Left lung (tissue), 10 donors: ENCODE measurements around the gene CGN. TPM values are rescaled to one million over a fixed set of nuclear protein-coding genes. Genes with fewer than 3 reads are reported as not detected.

Experiments used
- ATAC-seq: fragments of 200-7000 bp; cut with Tn5 transposase; one replicate; pipeline ENCODE4 v1.9.1; 2020; ENCODE audit warnings: moderate library complexity
- DNase-seq, 4 donors: peaks; one replicate each; pipeline ENCODE4 v3.0.0-alpha.2; 2013 to 2020
- H3K27ac ChIP-seq, 2 donors: fragments of 200-600 bp; sonication (generic) in 1 of 2; one replicate each; pipeline versions ENCODE4 v1.5.0 to v1.8.0; 2020 to 2021
- H3K27me3 ChIP-seq, 2 donors: fragments of 200-600 bp; sonication (generic) in 1 of 2; one replicate each; pipeline versions ENCODE4 v1.5.0 to v1.8.0; 2020 to 2021
- H3K36me3 ChIP-seq, 2 donors: fragments of 200-600 bp; sonication (generic) in 1 of 2; one replicate each; pipeline versions ENCODE4 v1.5.0 to v1.8.0; 2020 to 2021
- H3K4me1 ChIP-seq, 2 donors: fragments of 200-600 bp; one replicate each; pipeline ENCODE4 v1.8.0; 2021
- H3K4me3 ChIP-seq, 2 donors: fragments of 200-600 bp; sonication (generic) in 1 of 2; one replicate each; pipeline versions ENCODE4 v1.5.0 to v1.8.0; 2020 to 2021; ENCODE audit warnings: mild to moderate bottlenecking in 1 of 2
- H3K9me3 ChIP-seq, 2 donors: fragments of 200-600 bp; sonication (generic) in 1 of 2; one replicate each; pipeline versions ENCODE4 v1.5.0 to v1.8.0; 2020 to 2021
- CTCF ChIP-seq, 2 donors: fragments of 200-600 bp; sonication (generic) in 1 of 2; IDR thresholded peaks; one replicate each; pipeline versions ENCODE4 v1.5.0 to v1.8.0; 2021; ENCODE audit warnings: antibody characterized with exemption in 2 of 2
- intact Hi-C, 2 donors: fragments of 100-400 bp; cut with DNase I; formaldehyde crosslinking; loops; one replicate each; pipeline versions ENCODE4 v1.11.2 to v1.14.2; 2022
- polyA plus RNA-seq, 6 donors: library from polyadenylated mRNA; unstranded; fragments of 120-200 nt; gene quantifications; one replicate each; pipeline ENCODE4 v1.2.1, GENCODE V29; 2013; ENCODE audit not compliant: insufficient read length in 6 of 6
- total RNA-seq, 2 donors: library from RNA; stranded (reverse); fragmentation: NEBNext Ultra II Directional; extraction: Animal tissue kit (Norgen Biotek cat#: 25700); gene quantifications; one replicate each; pipeline ENCODE4 v1.2.1, GENCODE V29; 2021
- donor health status: DM: no; HTN: yes; CAD: no.
- donor health status: DM: no; HTN: no; CAD: no.

The CGN gene
- total and polyA plus RNA-seq, 8 donors: 32.8 to 83.0 (median 47.9) TPM

- no peak for TF ChIP-seq CTCF (IDR thresholded peaks at IDR 0.05)
- Histone ChIP-seq H3K9me3 (no peaks in the 10 kb centered on the region), H3K4me3 (no peak overlapping the region), H3K4me1 (no peaks in the 10 kb centered on the region), H3K27ac (no peak overlapping the region), H3K36me3 (peaks cover 0 to 23% of the 10 kb centered on the region in 2 donors), H3K27me3 (no peaks in the 10 kb centered on the region)
- ATAC-seq: no peak
- DNase-seq: no peak
- intact Hi-C loops: no loop called here
Measured at GRCh38 chr1:151568626-151569088, 57.5 kb downstream of the CGN start.

- H3K27ac ChIP-seq: no peak overlapping the region
- DNase-seq: no peak
- no peak for ATAC-seq
- H3K36me3 ChIP-seq: peaks cover 0 to 18% of the 10 kb centered on the region in 2 donors
- TF ChIP-seq CTCF (IDR thresholded peaks at IDR 0.05): no peak
- H3K9me3 ChIP-seq: no peaks in the 10 kb centered on the region
- no peaks in the 10 kb centered on the region for H3K27me3 ChIP-seq
- intact Hi-C loops: no loop called here
- H3K4me3 ChIP-seq: no peak overlapping the region
- no peaks in the 10 kb centered on the region for H3K4me1 ChIP-seq
Measured at GRCh38 chr1:151570819-151571218, 59.6 kb downstream of the CGN start.

- ATAC-seq (peak; percentile 69), DNase-seq (no peak)
- Histone ChIP-seq H3K36me3 (peaks cover 0 to 21% of the 10 kb centered on the region in 2 donors), H3K4me1 (no peaks in the 10 kb centered on the region), H3K4me3 (no peak overlapping the region), H3K27ac (no peak overlapping the region), H3K9me3 (no peaks in the 10 kb centered on the region), H3K27me3 (no peaks in the 10 kb centered on the region)
- no peak for TF ChIP-seq CTCF (IDR thresholded peaks at IDR 0.05)
- intact Hi-C loops: no loop called here
Measured at GRCh38 chr1:151574575-151575529, 63.7 kb downstream of the CGN start.

GRCh38 chr1:151577173-151577572, 66.0 kb downstream of the CGN start:
- DNase-seq (no peak), ATAC-seq (no peak)
- no peak for TF ChIP-seq CTCF (IDR thresholded peaks at IDR 0.05)
- no peak overlapping the region for H3K27ac ChIP-seq
- no peaks in the 10 kb centered on the region for H3K27me3 ChIP-seq
- peaks cover 0 to 25% of the 10 kb centered on the region in 2 donors for H3K36me3 ChIP-seq
- intact Hi-C loops: no loop called here
- no peaks in the 10 kb centered on the region for H3K4me1 ChIP-seq
- H3K4me3 ChIP-seq: no peak overlapping the region
- H3K9me3 ChIP-seq: no peaks in the 10 kb centered on the region

GRCh38 chr1:151578941-151579340, 67.8 kb downstream of the CGN start:
- H3K4me1 ChIP-seq: no peaks in the 10 kb centered on the region
- intact Hi-C loops: no loop called here
- no peak overlapping the region for H3K27ac ChIP-seq
- no peak overlapping the region for H3K4me3 ChIP-seq
- ATAC-seq: no peak
- TF ChIP-seq CTCF (IDR thresholded peaks at IDR 0.05): no peak
- no peak for DNase-seq
- H3K27me3 ChIP-seq: no peaks in the 10 kb centered on the region
- H3K36me3 ChIP-seq: peaks cover 0 to 25% of the 10 kb centered on the region in 2 donors
- H3K9me3 ChIP-seq: no peaks in the 10 kb centered on the region
